Vagina (tissue), 2 donors: ENCODE results near the gene PPP1CA.

ENCODE experiments used
- CTCF ChIP-seq, 3 experiments: fragments of 450-650 bp in 2 of 3; fragments of 200-600 bp in 1 of 3; sonication (generic) in 1 of 3; IDR thresholded peaks; one replicate each; pipeline ENCODE4 v1.5.1; 2017 to 2019; ENCODE audit warnings: antibody characterized with exemption in 3 of 3, mild to moderate bottlenecking in 2 of 3, moderate library complexity in 2 of 3
- POLR2A ChIP-seq, 2 donors: fragments of 450-650 bp; IDR thresholded peaks; one replicate each; pipeline ENCODE4 v1.6.1; 2017; ENCODE audit warnings: antibody characterized with exemption in 2 of 2, mild to moderate bottlenecking in 2 of 2, moderate library complexity in 2 of 2

GRCh38 chr11:67405688-67406339, 4.2 kb upstream of the PPP1CA start:
- TF ChIP-seq CTCF (IDR thresholded peaks at IDR 0.05), result no peak
- no peak for TF ChIP-seq POLR2A (IDR thresholded peaks at IDR 0.05)
